Hematopoietic multipotent progenitor cell treated with erythropoietin and hydrocortisone succinate and interleukin-3 and kit ligand, for 8 days (in vitro differentiated cells): ENCODE data around the gene SEPSECS.
A peak's percentile ranks its signal among the peaks of the same experiment; 100 is the strongest.
"Not testable (repeated sequence)": the region's sequence is repeated elsewhere in the genome, so short reads cannot be mapped to it uniquely, and the experiment has no call there.

Source experiments
- DNase-seq: peaks from one replicate; pipeline ENCODE4 v3.0.0-alpha.2; 2015

SEPSECS gene

DNA sequence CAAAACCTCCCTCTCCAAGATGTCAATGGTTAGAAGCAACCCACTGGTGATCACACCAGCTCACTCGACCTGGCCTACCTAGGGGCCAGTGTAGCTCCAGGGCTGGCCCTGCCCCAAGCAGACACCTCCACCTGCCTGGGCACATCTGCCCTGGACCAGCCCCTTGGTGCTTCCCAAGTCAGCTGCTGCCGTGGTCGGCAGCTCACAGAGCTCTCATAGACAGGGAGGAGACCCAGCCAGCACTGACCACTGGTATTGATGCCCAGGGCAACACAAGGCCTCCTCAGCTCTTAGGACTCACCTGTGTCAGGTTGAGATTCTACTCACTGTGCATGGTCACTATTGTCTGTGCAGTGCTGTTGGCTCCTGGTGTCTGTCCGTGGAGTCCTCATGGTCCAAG lies 51.7 kb downstream of the SEPSECS start:
- no peak for DNase-seq

DNA sequence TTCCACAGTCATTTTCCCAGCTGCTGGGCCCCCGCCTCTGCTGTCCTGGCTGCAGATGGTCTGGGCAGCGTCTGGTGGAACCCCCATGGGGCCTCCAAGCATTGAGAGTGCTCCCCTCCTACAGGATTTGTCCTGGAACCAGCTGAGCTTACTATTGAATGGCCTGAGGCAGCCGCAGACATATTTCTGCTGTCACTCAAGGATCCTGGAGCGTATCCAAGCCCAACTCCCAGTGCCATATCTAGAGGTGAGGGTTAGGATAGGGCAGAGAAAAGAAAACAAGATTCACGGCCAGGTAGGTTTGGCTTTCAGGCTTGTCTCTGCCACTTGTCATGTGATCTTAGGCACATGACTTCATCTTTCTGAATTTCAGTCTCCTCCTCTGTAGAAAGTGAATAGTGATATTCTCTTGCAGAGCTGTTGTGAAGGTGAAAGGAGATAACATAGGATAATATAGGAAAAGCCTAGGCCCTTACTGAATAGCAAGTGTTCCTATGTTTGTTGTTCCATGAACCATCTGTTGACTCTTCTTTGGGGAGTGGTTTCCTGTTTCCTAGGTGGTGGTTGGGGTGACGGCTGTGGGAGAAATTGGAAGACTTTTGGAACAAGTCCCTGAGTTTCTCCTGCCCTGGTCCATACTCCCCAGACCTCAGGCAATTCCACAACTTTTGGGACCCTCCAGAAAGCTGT lies 52.3 kb downstream of the SEPSECS start:
- DNase-seq, result no peak

DNA sequence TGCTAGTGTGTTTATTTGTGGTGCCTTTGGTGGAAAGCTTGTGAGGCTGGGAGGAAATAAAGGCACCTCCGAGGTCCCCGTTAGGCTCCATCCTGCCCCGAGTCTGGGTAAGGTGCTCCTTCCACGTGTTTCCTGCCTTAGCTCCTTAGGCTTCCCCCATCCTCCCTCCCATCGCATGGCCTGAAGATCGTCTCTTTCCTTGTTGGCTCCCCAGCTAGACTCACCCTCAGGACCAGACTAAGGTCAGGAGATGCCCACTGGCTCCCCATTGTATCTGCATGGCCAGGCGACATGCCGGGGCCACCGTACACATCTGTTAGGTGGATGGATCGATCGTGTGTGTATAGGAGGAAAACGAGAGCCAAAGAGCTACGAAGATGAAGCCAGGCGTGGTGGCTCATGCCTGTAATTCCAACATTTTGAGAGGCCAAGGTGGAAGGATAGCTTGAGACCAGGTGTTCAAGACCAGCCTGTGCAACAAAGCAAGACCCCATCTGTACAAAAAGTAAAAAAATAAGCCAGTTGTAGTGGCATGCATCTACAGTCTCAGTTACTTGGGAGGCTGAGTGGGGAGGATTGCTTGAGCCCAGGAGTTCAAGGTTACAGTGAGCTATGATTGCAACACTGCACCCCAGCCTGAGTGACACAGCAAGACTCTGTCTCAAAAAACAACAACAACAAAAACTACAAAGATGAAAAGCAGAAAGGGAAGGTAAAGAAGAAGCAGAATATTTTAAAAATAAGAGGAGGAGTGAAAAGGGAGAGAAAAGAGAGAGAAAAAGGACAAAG lies 53.7 kb downstream of the SEPSECS start:
- DNase-seq, result no peak

GRCh38 chr4:25104591-25104990 lies 55.7 kb downstream of the SEPSECS start:
- no peak for DNase-seq

DNA sequence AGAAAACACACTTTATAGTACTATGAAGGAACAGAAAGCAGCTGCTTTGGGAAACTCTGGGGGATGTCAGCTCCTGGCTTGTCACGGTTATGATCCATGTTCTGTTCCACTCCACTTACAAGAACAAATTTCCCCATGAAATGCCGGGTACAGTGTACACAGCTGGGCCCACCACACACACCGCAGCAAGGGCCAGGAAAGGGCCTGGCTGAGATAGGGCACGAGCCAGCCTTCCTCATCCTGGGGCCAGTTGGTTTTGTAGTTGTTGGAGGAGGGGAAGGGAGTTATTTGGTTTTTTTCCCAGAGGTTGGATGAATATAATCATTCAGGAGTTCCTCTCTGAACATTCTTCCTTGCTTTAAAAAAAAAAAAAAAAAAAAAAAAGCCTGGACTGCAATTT lies 56.8 kb downstream of the SEPSECS start:
- DNase-seq, result no peak

DNA sequence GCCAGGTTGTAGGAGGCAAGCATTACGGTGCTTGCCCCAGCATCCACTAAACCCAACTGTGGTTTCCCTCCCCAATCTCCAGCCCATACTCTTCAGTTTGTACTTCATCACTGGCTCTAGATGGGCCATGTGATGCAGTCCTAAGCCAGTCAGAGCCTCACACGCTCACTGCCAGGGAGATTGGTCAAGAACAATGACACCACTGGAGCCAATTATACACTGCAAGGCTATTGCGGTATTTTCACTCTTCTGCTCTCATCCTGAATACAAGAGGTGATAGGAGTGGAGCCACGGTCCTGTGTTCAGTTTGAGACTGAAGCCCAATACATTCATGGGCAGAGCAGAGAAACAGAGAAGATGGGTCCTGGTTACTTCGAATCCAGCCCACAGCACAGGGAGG lies 58.4 kb downstream of the SEPSECS start:
- DNase-seq, result no peak

- no peak for DNase-seq
Measured at GRCh38 chr4:25100710-25101109, 59.5 kb downstream of the SEPSECS start.

GRCh38 chr4:25100021-25100555 lies 60.2 kb downstream of the SEPSECS start:
- DNase-seq, result no peak

- peak; percentile 90 for DNase-seq
Measured at GRCh38 chr4:25098964-25099891, 61.0 kb downstream of the SEPSECS start.

DNA sequence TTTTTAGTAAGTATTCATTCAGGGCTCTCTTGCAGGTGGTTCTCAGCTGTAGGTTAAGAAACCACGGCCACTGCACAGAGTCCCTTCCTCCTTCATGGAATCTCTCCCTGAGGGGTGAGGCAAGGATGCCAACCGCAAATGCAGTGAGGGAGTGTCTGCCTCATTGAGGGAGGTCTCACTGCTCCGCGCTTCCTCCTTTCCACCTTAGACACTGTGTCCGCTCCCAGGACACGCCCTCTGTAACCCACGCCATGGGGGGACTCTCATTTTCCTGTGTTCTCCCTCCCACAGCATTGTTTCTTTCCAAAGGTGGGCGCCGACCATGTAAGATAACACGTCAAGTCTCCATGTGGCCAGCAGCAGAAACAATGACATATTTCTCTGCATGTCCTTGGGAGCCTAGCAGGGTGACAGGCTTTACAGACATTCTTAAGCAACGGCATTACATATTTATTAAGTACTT lies 63.2 kb downstream of the SEPSECS start:
- DNase-seq, result no peak

- no peak for DNase-seq
Measured at GRCh38 chr4:25096251-25096980, 63.8 kb downstream of the SEPSECS start.

DNA sequence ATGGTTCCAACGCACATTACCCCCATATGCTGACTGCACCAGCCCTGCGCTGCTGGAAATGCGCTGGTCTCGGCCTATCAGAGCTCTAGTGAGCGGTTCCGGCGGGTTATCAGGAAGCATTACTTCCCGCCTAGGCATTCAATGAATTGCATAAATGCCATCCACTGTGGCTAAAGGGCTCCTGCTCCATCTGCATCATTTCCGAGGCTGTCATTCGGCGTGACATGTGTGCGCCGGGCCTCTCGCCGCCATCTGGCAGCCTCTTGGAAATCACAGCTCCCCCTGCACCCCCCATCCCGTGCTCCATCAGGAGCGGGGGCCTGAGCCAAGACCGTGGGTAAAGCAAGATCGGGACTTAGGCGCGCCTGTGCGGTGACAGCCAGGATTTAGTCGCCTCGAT lies 64.4 kb downstream of the SEPSECS start:
- DNase-seq, result no peak

DNA sequence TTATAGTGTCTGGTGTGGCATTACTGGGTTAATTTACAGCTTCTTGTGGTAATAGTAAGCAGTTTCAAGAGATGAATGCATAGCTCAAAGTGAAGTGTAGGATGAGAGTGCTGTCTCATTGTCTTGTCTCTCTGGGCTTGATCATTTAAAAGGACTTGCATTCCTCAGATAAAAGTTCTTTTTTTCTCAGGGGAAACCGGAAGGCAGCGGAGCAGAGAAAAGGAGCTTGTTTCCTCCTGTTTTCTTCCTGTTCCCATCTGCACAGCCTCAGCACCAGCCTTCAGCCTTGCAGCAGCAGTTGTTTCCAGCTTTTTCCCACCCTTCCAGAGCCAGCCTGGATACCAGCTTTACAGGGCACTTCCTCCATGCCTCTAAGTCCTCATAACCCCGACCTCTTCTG lies 68.1 kb downstream of the SEPSECS start:
- no peak for DNase-seq

GRCh38 chr4:25090516-25090915 lies 69.7 kb downstream of the SEPSECS start:
- no peak for DNase-seq

- no peak for DNase-seq
Measured at GRCh38 chr4:25089051-25089763, 71.0 kb downstream of the SEPSECS start.

DNA sequence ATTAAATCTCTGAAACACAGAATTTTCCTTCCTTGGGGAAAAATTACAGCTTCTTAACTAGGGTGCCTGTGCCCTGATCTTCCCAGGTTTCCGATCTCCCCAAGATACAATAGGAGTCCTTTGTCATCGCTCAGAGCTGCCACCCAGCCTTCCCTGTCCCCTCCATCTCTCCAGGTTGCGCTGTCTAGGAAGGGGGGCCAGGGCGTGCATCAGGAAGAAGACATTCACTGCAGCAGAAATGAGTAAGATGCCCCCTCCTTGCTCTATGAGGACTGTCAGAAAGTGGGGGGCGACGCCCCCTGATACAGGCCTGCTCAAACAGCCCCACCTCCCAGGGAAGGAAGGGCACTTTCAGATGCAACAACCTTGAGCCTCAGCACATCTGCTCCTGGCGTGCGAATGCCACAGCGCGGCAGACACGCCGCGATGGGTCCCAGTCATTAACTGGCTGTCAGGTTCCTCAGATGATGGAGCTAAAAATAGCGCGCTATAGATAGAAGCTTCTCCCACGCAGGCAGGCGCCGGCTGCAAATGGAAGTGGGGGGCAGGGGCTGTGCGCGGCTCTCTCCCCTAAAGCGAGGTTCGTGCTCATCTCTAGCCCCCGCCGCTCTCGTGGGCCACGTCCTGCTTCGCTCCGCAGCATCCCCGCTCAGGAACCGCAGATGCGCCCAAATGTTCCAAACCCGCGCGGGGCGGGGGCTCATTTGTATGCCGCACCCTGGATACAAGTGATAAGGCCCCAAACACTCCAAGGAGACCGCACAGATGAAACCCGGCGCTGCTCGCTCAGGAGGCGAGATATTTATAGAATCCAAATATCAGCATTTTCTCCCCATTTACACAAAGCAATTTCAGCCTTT lies 71.9 kb downstream of the SEPSECS start:
- peak; percentile 45 for DNase-seq

DNA sequence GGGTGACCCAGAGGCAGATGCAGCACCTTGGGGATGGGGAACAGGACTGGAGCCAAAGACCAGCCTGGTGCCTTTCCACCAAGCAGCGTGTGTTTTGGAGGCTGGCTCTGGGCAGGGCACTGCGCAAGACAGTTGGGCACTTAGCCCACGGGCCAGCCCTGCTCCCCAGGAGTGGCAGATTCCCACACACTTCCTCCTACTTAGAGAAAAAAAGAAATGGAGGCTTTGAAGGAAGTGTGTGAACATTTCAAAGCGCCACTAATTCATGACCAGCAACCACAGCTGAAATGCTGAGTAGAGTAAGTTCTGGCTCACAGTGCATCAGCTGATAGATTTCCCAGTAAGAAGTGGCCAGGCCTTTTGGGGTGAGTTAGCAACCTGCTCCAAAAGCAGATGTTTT lies 74.6 kb downstream of the SEPSECS start:
- DNase-seq, result no peak

- DNase-seq, result not testable (repeated sequence)
Measured at GRCh38 chr4:25083441-25083840, 76.8 kb downstream of the SEPSECS start.

DNA sequence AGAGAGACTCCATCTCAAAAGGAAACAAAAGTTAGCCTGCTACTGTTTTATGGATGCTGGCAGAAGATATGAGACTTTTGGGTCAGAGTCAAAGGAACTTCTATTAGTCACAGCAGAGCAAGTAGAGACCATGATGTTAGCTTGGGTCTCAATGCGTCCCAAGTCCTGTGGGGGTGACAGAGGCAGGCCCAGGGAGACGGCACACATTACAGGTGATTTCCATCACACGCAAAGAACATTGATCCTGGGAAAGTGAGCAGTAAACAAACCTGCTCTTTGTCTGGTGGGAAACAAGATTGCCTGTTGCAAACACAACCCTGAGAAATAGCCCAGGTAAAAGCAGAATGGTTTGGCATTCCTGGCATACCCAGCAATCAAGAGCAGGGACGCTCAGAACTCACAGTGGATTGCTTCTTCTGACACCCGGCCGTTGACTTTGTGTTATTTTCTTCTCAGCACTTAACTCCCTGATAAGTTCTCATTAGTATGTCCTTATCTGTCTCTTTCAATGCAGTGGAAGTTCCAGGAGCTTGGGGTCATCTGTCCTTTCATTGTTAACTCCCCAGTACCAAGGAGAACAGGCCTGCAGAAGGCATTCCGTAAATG lies 78.3 kb downstream of the SEPSECS start:
- DNase-seq, result no peak

- DNase-seq, result no peak
Measured at GRCh38 chr4:25080571-25080970, 79.7 kb downstream of the SEPSECS start.
